CD4-positive, alpha-beta memory T cell (primary cell): ENCODE results near the gene G6PC1. TPM values are rescaled to one million over a fixed set of nuclear protein-coding genes. Genes with fewer than 3 reads are reported as not detected.
"Not testable (repeated sequence)": the region's sequence is repeated elsewhere in the genome, so short reads cannot be mapped to it uniquely, and the experiment has no call there.

Experiments used
- CTCF ChIA-PET: fragments of 350-600 bp; sonication (Branson Sonifier 250); formaldehyde crosslinking; loops from one replicate; lab custom pipeline; 2021; ENCODE audit warnings: inconsistent platforms; ENCODE audit not compliant: partially characterized antibody; lab: Charles Lee
- POLR2A ChIA-PET: fragments of 350-600 bp; sonication (Branson Sonifier 250); formaldehyde crosslinking; loops from one replicate; lab custom pipeline; 2021; ENCODE audit not compliant: partially characterized antibody; lab: Charles Lee
- DNase-seq, 5 donors: peaks; one replicate each; pipeline versions ENCODE4 v3.0.0 to v3.0.0-alpha.2; 2020 to 2022; ENCODE audit warnings: mixed read lengths in 1 of 5
- H3K27ac ChIP-seq: one replicate; pipeline ENCODE4 v1.7.0; 2013; ENCODE audit warnings: low read depth, low read length
- H3K27me3 ChIP-seq: 2 replicates; pipeline ENCODE4 v1.7.0; 2013; ENCODE audit warnings: mild to moderate bottlenecking, low read length, moderate library complexity; ENCODE audit not compliant: insufficient read depth
- H3K36me3 ChIP-seq: 2 replicates; pipeline ENCODE4 v1.7.0; 2013; ENCODE audit warnings: mild to moderate bottlenecking, low read length, moderate library complexity; ENCODE audit not compliant: insufficient read depth
- H3K4me1 ChIP-seq: 2 replicates; pipeline ENCODE4 v1.7.0; 2013; ENCODE audit warnings: mild to moderate bottlenecking, low read length, moderate library complexity; ENCODE audit not compliant: insufficient read depth
- H3K4me3 ChIP-seq, 2 donors: one replicate each; pipeline ENCODE4 v1.7.0; 2013; ENCODE audit warnings: low read length in 2 of 2, mild to moderate bottlenecking in 1 of 2
- H3K9me3 ChIP-seq, 2 donors: one replicate each; pipeline ENCODE4 v1.7.0; 2013; ENCODE audit warnings: low read length in 2 of 2, control low read depth in 1 of 2; ENCODE audit not compliant: control insufficient read depth in 1 of 2
- H3K27ac Mint-ChIP-seq, 7 donors: one replicate each; pipeline ENCODE4 v1.8.0; 2020 to 2021; ENCODE audit warnings: mixed read lengths in 7 of 7, mild to moderate bottlenecking in 6 of 7, inconsistent platforms in 3 of 7, moderate library complexity in 3 of 7
- H3K27me3 Mint-ChIP-seq, 2 donors: one replicate each; pipeline ENCODE4 v1.8.0; 2020 to 2021; ENCODE audit warnings: mixed read lengths in 2 of 2
- H3K36me3 Mint-ChIP-seq, 2 donors: one replicate each; pipeline ENCODE4 v1.8.0; 2020 to 2021; ENCODE audit warnings: mixed read lengths in 2 of 2, inconsistent platforms in 1 of 2, mild to moderate bottlenecking in 1 of 2
- H3K4me1 Mint-ChIP-seq, 4 donors: one replicate each; pipeline ENCODE4 v1.8.0; 2020 to 2021; ENCODE audit warnings: mixed read lengths in 4 of 4, mild to moderate bottlenecking in 1 of 4
- H3K4me3 Mint-ChIP-seq, 8 donors: one replicate each; pipeline ENCODE4 v1.8.0; 2020 to 2021; ENCODE audit warnings: mixed read lengths in 8 of 8, mild to moderate bottlenecking in 7 of 8, moderate library complexity in 6 of 8, inconsistent platforms in 3 of 8
- H3K9me3 Mint-ChIP-seq, 8 donors: one replicate each; pipeline ENCODE4 v1.8.0; 2020 to 2021; ENCODE audit warnings: mixed read lengths in 8 of 8, mild to moderate bottlenecking in 5 of 8, inconsistent platforms in 3 of 8, moderate library complexity in 1 of 8
- intact Hi-C: fragments of 100-400 bp; cut with micrococcal nuclease; formaldehyde crosslinking; loops from one replicate; pipeline ENCODE4 v1.15.1; 2023
- polyA plus RNA-seq, 2 donors: library from polyadenylated mRNA; unstranded; fragments of 300-500 nt; fragmentation: Illumina TruSeq; gene quantifications; one replicate each; pipeline ENCODE4 v1.2.3, GENCODE V29; 2021
- total RNA-seq, 2 experiments: library from RNA; stranded (reverse); gene quantifications; one replicate each; pipeline ENCODE4 v1.2.3, GENCODE V29; 2021

G6PC1 gene
- total and polyA plus RNA-seq, 4 experiments from 2014 or later, result not detected

- H3K9me3 Mint-ChIP-seq, CTCF ChIA-PET, intact Hi-C loops, H3K27me3 ChIP-seq, H3K4me1 ChIP-seq, POLR2A ChIA-PET, H3K4me3 ChIP-seq, H3K36me3 Mint-ChIP-seq, H3K9me3 ChIP-seq, H3K4me1 Mint-ChIP-seq, H3K27ac Mint-ChIP-seq, H3K27ac ChIP-seq, DNase-seq, H3K36me3 ChIP-seq, H3K4me3 Mint-ChIP-seq: not testable (repeated sequence)
- H3K27me3 Mint-ChIP-seq, result peaks cover 5 to 18% of the 10 kb centered on the region in 2 donors
Measured at GRCh38 chr17:42919522-42920077, 19.0 kb downstream of the G6PC1 start.

DNA sequence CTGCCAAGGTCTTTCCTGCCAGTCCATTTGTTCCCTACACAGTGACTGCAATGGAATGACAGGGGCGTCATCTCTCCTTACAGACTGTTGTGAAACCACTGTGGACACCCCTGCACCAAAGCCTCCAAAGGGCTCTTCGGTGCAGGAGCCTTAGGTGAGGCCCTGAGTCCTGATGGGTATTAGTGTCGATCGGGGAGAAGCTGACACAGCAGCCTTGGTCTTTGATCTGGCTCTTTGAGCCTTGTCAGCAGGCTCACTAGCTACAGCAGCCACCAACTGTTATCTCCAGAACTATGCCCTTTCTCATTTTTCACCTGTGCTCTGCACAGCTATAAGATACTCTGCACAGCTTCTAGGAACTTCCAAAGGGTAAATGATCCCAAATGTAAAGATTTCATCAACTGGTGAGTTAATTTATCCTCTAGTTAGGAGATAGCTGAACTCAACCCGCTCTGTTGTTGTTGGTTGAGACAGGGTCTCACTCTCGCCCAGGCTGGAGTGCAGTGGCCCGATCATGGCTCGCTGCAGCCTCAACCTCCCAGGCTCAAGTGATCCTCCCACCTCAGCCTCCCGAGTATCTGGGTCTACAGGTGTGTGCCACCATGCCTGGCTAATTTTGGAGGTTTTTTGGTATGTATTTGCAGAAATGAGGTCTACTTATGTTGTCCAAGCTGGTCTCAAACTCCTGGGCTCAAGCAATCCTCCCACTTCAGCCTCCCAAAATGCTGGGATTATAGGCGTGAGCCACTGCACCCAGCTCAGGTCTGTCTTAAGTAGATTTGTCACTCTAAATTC is 19.7 kb downstream of the G6PC1 start:
- CTCF ChIA-PET, result no interaction called here
- intact Hi-C loops, result no loop called here
- POLR2A ChIA-PET, result no interaction called here
- Histone ChIP-seq H3K27ac (no peak overlapping the region), H3K9me3 (no peaks in the 10 kb centered on the region), H3K27me3 (no peaks in the 10 kb centered on the region), H3K4me3 (no peak overlapping the region), H3K36me3 (no peaks in the 10 kb centered on the region), H3K4me1 (no peaks in the 10 kb centered on the region)
- peaks cover 7 to 18% of the 10 kb centered on the region in 2 donors for H3K27me3 Mint-ChIP-seq
- H3K4me1 Mint-ChIP-seq, result peaks cover 0 to 5% (median 0%) of the 10 kb centered on the region in 4 donors
- DNase-seq, result no peak
- no peak overlapping the region for H3K27ac Mint-ChIP-seq
- H3K4me3 Mint-ChIP-seq, result no peak overlapping the region
- H3K9me3 Mint-ChIP-seq, result no peaks in the 10 kb centered on the region
- no peaks in the 10 kb centered on the region for H3K36me3 Mint-ChIP-seq

DNA sequence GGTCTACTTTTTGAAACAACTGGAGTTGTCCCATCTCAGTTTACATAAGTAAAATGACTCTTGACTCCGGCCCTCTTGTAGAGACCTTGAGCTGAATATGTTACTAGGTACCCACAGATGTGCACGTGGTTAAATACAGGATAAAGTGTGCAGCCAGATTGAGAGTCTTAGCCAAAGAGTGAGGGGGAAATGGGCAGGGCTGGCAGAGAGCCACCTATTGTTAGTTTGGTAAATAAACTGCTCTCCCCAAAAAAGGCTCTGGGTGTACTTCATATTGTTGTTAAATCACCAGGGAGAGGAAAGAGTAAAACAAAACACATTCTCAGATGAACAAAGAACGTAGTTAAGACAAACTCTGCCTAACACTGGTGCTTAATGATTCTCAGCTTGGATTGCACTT is 20.3 kb downstream of the G6PC1 start:
- peaks cover 0 to 5% (median 0%) of the 10 kb centered on the region in 4 donors for H3K4me1 Mint-ChIP-seq
- no peak overlapping the region for H3K27ac Mint-ChIP-seq
- ChIA-PET POLR2A (no interaction called here), CTCF (no interaction called here)
- H3K36me3 Mint-ChIP-seq, result no peaks in the 10 kb centered on the region
- Histone ChIP-seq H3K27me3 (no peaks in the 10 kb centered on the region), H3K27ac (no peak overlapping the region), H3K4me3 (no peak overlapping the region), H3K9me3 (no peaks in the 10 kb centered on the region), H3K4me1 (no peaks in the 10 kb centered on the region), H3K36me3 (no peaks in the 10 kb centered on the region)
- peaks cover 7 to 21% of the 10 kb centered on the region in 2 donors for H3K27me3 Mint-ChIP-seq
- no peaks in the 10 kb centered on the region for H3K9me3 Mint-ChIP-seq
- DNase-seq, result no peak
- intact Hi-C loops, result no loop called here
- H3K4me3 Mint-ChIP-seq, result no peak overlapping the region

GRCh38 chr17:42922294-42922693 is 21.7 kb downstream of the G6PC1 start:
- no peaks in the 10 kb centered on the region for H3K9me3 ChIP-seq
- H3K27me3 Mint-ChIP-seq, result peaks cover 7 to 21% of the 10 kb centered on the region in 2 donors
- DNase-seq, result no peak
- intact Hi-C loops, result no loop called here
- H3K36me3 Mint-ChIP-seq, result no peaks in the 10 kb centered on the region
- no peak overlapping the region for H3K4me3 Mint-ChIP-seq
- peaks cover 0 to 5% (median 0%) of the 10 kb centered on the region in 4 donors for H3K4me1 Mint-ChIP-seq
- peak overlapping the region in 1 of 7 donors; percentile 35 for H3K27ac Mint-ChIP-seq
- H3K36me3 ChIP-seq, result no peaks in the 10 kb centered on the region
- H3K4me3 ChIP-seq, result no peak overlapping the region
- ChIA-PET POLR2A (no interaction called here), CTCF (no interaction called here)
- H3K27ac ChIP-seq, result no peak overlapping the region
- no peaks in the 10 kb centered on the region for H3K27me3 ChIP-seq
- no peaks in the 10 kb centered on the region for H3K9me3 Mint-ChIP-seq
- H3K4me1 ChIP-seq, result no peaks in the 10 kb centered on the region

GRCh38 chr17:42923472-42923871 is 22.9 kb downstream of the G6PC1 start:
- POLR2A ChIA-PET, H3K9me3 ChIP-seq, H3K4me3 ChIP-seq, H3K36me3 Mint-ChIP-seq, H3K27ac Mint-ChIP-seq, H3K9me3 Mint-ChIP-seq, DNase-seq, H3K27ac ChIP-seq, CTCF ChIA-PET, H3K27me3 ChIP-seq, H3K4me1 ChIP-seq, H3K4me3 Mint-ChIP-seq, H3K4me1 Mint-ChIP-seq, intact Hi-C loops, H3K36me3 ChIP-seq: not testable (repeated sequence)
- peaks cover 7 to 18% of the 10 kb centered on the region in 2 donors for H3K27me3 Mint-ChIP-seq

DNA sequence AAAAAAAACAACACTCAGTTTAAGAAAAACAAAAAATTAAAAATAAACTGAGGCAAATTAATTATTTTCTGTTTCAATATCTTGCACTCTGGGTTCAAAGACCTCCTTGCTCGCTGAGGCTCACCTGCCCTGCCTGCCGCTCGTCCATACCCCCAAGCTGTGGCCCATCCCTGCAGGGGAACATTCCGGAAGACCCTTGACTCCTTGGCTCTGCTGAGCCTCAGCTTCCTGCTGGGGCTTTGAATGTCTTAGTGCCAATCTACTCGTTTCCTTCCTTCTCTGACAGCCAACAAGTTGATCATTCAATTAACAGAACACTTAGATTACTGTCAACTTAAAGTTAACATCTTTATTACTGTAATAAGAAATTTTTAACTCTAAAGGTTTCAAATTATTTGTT is 24.3 kb downstream of the G6PC1 start:
- H3K27me3 Mint-ChIP-seq, result peaks cover 7 to 18% of the 10 kb centered on the region in 2 donors

GRCh38 chr17:42928714-42929496 is 28.3 kb downstream of the G6PC1 start:
- H3K4me1 ChIP-seq, result no peaks in the 10 kb centered on the region
- no peaks in the 10 kb centered on the region for H3K36me3 Mint-ChIP-seq
- DNase-seq, result no peak
- intact Hi-C loops, result no loop called here
- no peaks in the 10 kb centered on the region for H3K9me3 ChIP-seq
- peaks cover 0 to 3% (median 0%) of the 10 kb centered on the region in 8 donors for H3K9me3 Mint-ChIP-seq
- no peak overlapping the region for H3K27ac Mint-ChIP-seq
- no peaks in the 10 kb centered on the region for H3K4me1 Mint-ChIP-seq
- H3K27me3 ChIP-seq, result no peaks in the 10 kb centered on the region
- H3K4me3 Mint-ChIP-seq, result no peak overlapping the region
- H3K36me3 ChIP-seq, result no peaks in the 10 kb centered on the region
- H3K27ac ChIP-seq, result no peak overlapping the region
- POLR2A ChIA-PET, result no interaction called here
- no peak overlapping the region for H3K4me3 ChIP-seq
- CTCF ChIA-PET, result interaction anchor here (0.6 kb wide), 1 partner anchor 207 kb away, joined by 3 read pairs; no protein-coding TSS in a partner anchor
- H3K27me3 Mint-ChIP-seq, result peaks cover 1 to 12% of the 10 kb centered on the region in 2 donors

More for the DNA sequence above, 24.3 kb downstream of the G6PC1 start:
- peaks cover 0 to 3% (median 0%) of the 10 kb centered on the region in 8 donors for H3K9me3 Mint-ChIP-seq
- H3K9me3 ChIP-seq, result no peaks in the 10 kb centered on the region
- no peak overlapping the region for H3K27ac Mint-ChIP-seq
- no peaks in the 10 kb centered on the region for H3K36me3 Mint-ChIP-seq
- H3K4me3 ChIP-seq, result no peak overlapping the region
- H3K27ac ChIP-seq, result no peak overlapping the region
- peaks cover 0 to 5% (median 0%) of the 10 kb centered on the region in 4 donors for H3K4me1 Mint-ChIP-seq
- no peaks in the 10 kb centered on the region for H3K36me3 ChIP-seq
- POLR2A ChIA-PET, result no interaction called here
- intact Hi-C loops, result no loop called here
- H3K4me3 Mint-ChIP-seq, result peak overlapping the region in 1 of 8 donors; percentile 49
- CTCF ChIA-PET, result no interaction called here
- H3K4me1 ChIP-seq, result no peaks in the 10 kb centered on the region
- DNase-seq, result no peak
- H3K27me3 ChIP-seq, result no peaks in the 10 kb centered on the region
